A673 (cell line): ENCODE measurements around the gene ERBB3. TPM values are rescaled to one million over a fixed set of nuclear protein-coding genes. Genes with fewer than 3 reads are reported as not detected.

Experiments
- BruUV-seq: library from RNA; stranded (reverse); fragments of 400-500 nt; replicated peaks from 2 replicates; lab custom pipeline; 2021; lab: Mats Ljungman, UMichigan
- CTCF ChIA-PET: fragments of 300-600 bp; sonication (Branson Sonifier 250); formaldehyde crosslinking; loops from one replicate; lab custom pipeline; 2022; ENCODE audit warnings: antibody characterized with exemption; lab: Charles Lee
- POLR2A ChIA-PET: fragments of 300-600 bp; sonication (Branson Sonifier 250); formaldehyde crosslinking; loops from one replicate; lab custom pipeline; 2022; ENCODE audit warnings: antibody characterized with exemption; ENCODE audit not compliant: low non-redundant PET; lab: Charles Lee
- DNase-seq: peaks from one replicate; pipeline ENCODE4 v3.0.0-alpha.2; 2015; ENCODE audit warnings: low spot score
- H3K27ac ChIP-seq: fragments of 200-600 bp; sonication (generic); 2 replicates; pipeline ENCODE4 v1.5.1; 2016; ENCODE audit warnings: mixed run types, low read depth, mild to moderate bottlenecking, mixed read lengths, antibody characterized with exemption, low read length; ENCODE audit not compliant: poor library complexity, severe bottlenecking
- H3K27me3 ChIP-seq: fragments of 200-600 bp; sonication (generic); replicated peaks from 2 replicates; pipeline ENCODE4 v1.6.1; 2017; ENCODE audit warnings: mixed run types, low read depth, mild to moderate bottlenecking, mixed read lengths, antibody characterized with exemption, low read length; ENCODE audit not compliant: insufficient read depth, poor library complexity
- H3K36me3 ChIP-seq: fragments of 200-600 bp; sonication (generic); 2 replicates; pipeline ENCODE4 v1.6.1; 2016; ENCODE audit warnings: mixed run types, mild to moderate bottlenecking, mixed read lengths, antibody characterized with exemption, low read length; ENCODE audit not compliant: insufficient read depth, poor library complexity, severe bottlenecking
- H3K4me1 ChIP-seq: fragments of 200-600 bp; sonication (generic); 2 replicates; pipeline ENCODE4 v1.6.1; 2017; ENCODE audit warnings: mixed run types, mild to moderate bottlenecking, mixed read lengths, antibody characterized with exemption, low read length; ENCODE audit not compliant: insufficient read depth, poor library complexity, severe bottlenecking
- H3K4me3 ChIP-seq: fragments of 200-600 bp; sonication (generic); 2 replicates; pipeline ENCODE4 v1.5.1; 2016; ENCODE audit warnings: low read depth, mixed run types, mild to moderate bottlenecking, mixed read lengths, low read length; ENCODE audit not compliant: poor library complexity, severe bottlenecking
- H3K9me3 ChIP-seq: fragments of 200-600 bp; sonication (generic); 2 replicates; pipeline ENCODE4 v1.6.1; 2016; ENCODE audit warnings: mixed run types, low read depth, mild to moderate bottlenecking, mixed read lengths, antibody characterized with exemption, low read length; ENCODE audit not compliant: poor library complexity, severe bottlenecking
- EZH2 ChIP-seq: fragments of 200-600 bp; sonication (generic); IDR thresholded peaks from 2 replicates; pipeline ENCODE4 v1.6.1; 2017; ENCODE audit warnings: borderline replicate concordance, low read depth, mild to moderate bottlenecking, mixed read lengths, antibody characterized with exemption, low read length; ENCODE audit not compliant: poor library complexity, severe bottlenecking
- intact Hi-C: fragments of 100-400 bp; cut with micrococcal nuclease; formaldehyde crosslinking; loops from one replicate; pipeline ENCODE4 v1.10.0; 2022; ENCODE audit not compliant: unreplicated experiment
- total RNA-seq: library from RNA; stranded (reverse); gene quantifications from 2 replicates; pipeline ENCODE4 v1.2.3, GENCODE V29; 2021
- TF ChIP-seq, protein P1 (sequence below): fragments of 300-800, 200-600 bp; sonication (generic); conservative IDR thresholded peaks from 2 replicates; pipeline ENCODE4 v1.5.1; 2017; ENCODE audit warnings: low read depth, mild to moderate bottlenecking, antibody characterized with exemption, low read length, moderate library complexity, mixed read lengths

ERBB3 gene
- total RNA-seq, 1 experiment from 2014 or later = 2.0 TPM

- Histone ChIP-seq H3K4me1 (no peaks in the 10 kb centered on the region), H3K9me3 (no peaks in the 10 kb centered on the region), H3K27ac (no peak overlapping the region), H3K27me3 (no peaks in the 10 kb centered on the region), H3K36me3 (no peaks in the 10 kb centered on the region), H3K4me3 (no peak overlapping the region)
- BruUV-seq = no TSS peak
- intact Hi-C loops = no loop called here
- ChIA-PET POLR2A (no interaction called here), CTCF (no interaction called here)
- TF ChIP-seq EZH2 = no peak
- TF ChIP-seq, protein P1, sequence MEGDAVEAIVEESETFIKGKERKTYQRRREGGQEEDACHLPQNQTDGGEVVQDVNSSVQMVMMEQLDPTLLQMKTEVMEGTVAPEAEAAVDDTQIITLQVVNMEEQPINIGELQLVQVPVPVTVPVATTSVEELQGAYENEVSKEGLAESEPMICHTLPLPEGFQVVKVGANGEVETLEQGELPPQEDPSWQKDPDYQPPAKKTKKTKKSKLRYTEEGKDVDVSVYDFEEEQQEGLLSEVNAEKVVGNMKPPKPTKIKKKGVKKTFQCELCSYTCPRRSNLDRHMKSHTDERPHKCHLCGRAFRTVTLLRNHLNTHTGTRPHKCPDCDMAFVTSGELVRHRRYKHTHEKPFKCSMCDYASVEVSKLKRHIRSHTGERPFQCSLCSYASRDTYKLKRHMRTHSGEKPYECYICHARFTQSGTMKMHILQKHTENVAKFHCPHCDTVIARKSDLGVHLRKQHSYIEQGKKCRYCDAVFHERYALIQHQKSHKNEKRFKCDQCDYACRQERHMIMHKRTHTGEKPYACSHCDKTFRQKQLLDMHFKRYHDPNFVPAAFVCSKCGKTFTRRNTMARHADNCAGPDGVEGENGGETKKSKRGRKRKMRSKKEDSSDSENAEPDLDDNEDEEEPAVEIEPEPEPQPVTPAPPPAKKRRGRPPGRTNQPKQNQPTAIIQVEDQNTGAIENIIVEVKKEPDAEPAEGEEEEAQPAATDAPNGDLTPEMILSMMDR = no peak
- DNase-seq = no peak
Observed at GRCh38 chr12:56061982-56062381, 18.0 kb upstream of the ERBB3 start.

DNA sequence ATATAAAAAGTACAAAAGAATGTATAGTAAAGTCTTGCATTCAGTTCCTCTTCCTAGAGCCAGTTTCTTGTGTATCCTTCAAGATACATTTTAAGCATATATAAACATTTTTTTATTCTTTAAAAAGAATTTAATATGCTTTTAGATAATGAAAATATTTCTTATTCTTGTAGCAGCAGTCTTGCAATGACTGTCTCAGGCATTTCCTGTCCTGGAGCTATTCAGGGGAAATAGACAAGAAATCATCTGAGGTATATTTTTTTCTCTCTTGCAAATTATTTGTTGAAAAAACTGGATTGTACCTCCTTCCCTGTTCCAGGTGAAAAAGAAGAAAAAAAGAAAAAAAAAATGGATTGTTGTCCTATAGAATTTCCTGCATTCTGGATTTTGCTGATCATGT is 17.0 kb upstream of the ERBB3 start:
- Histone ChIP-seq H3K36me3 (no peaks in the 10 kb centered on the region), H3K27ac (no peak overlapping the region), H3K9me3 (no peaks in the 10 kb centered on the region), H3K4me3 (no peak overlapping the region), H3K4me1 (no peaks in the 10 kb centered on the region), H3K27me3 (no peaks in the 10 kb centered on the region)
- ChIA-PET CTCF (no interaction called here), POLR2A (no interaction called here)
- TF ChIP-seq, protein P1 = no peak
- no peak for TF ChIP-seq EZH2
- no TSS peak for BruUV-seq
- no peak for DNase-seq
- intact Hi-C loops = no loop called here

GRCh38 chr12:56071648-56072047 is 8.3 kb upstream of the ERBB3 start:
- Histone ChIP-seq H3K27ac (no peak overlapping the region), H3K9me3 (no peaks in the 10 kb centered on the region), H3K4me1 (no peaks in the 10 kb centered on the region), H3K27me3 (no peaks in the 10 kb centered on the region), H3K4me3 (no peak overlapping the region), H3K36me3 (no peaks in the 10 kb centered on the region)
- CTCF ChIA-PET = no interaction called here
- intact Hi-C loops = no loop called here
- POLR2A ChIA-PET = no interaction called here
- DNase-seq = no peak
- no peak for TF ChIP-seq EZH2
- TF ChIP-seq, protein P1 = no peak
- no TSS peak for BruUV-seq
